ENCODE measurements around the gene RHCE.
"Not testable (repeated sequence)": the region's sequence is repeated elsewhere in the genome, so short reads cannot be mapped to it uniquely, and the experiment has no call there.

DNA sequence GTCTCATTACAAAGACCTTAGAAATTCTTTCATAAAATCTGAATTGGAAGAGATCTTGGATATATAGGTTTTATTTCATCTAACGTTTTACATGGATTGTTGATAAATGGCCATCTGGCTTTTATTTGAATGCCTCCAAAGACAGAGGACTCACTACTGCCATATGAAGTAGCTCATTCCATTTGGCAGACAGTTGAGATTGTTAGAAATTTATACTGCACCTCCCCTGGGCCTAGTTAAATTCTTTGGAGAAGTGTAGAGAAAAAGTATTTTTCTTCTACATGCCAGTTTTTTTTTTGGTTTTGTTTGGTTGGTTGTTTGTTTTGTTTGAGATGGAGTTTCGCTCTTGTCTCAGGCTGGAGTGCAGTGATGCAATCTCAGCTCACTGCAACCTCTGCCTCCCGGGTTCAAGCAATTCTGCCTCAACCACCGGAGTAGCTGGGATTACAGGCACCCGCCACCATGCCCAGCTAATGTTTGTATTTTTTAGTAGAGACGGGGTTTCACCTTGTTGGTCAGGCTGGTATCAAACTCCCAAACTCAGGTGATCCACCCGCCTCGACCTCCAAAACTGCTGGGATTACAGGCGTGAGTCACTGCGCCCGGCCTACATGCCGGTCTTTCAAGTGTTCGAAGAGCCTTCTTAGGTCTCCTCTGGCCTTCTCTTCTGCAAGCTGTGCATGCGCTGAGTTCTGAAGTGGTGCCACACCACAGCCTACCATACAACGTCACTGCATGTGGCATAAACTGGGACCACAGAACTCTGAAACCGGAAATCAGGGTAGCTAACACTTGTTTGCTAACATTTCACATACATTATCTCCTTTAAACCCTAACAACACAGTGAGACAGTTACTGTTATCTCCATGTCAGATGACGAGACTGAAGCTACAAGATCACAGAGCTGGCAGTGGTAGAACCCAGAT is 57.7 kb downstream of the RHCE start:
- not testable (repeated sequence) for TF ChIP-seq CTCF (conservative IDR thresholded peaks at IDR 0.05 in 1 of 2, IDR thresholded peaks at IDR 0.05 in 1 of 2; ENCODE audit: low read depth in 1 of 2, low read length in 2 of 2); EZH2 (IDR thresholded peaks at IDR 0.05; ENCODE audit: low read length, missing control alignments)
